OCI-LY7 (cell line): ENCODE results near the gene COPZ1.

Experiments used
- CTCF ChIP-seq: fragments of 200-600 bp; sonication (generic); conservative IDR thresholded peaks from 2 replicates; pipeline ENCODE4 v1.5.1; 2014; ENCODE audit warnings: mild to moderate bottlenecking, antibody characterized with exemption, low read length, moderate library complexity, mixed read lengths
- EZH2phosphoT487 ChIP-seq: fragments of 200-600 bp; sonication (generic); IDR thresholded peaks from 2 replicates; pipeline ENCODE4 v1.6.1; 2018; ENCODE audit warnings: low read depth, borderline replicate concordance, mild to moderate bottlenecking, mixed run types, antibody characterized with exemption, low read length, moderate library complexity, mixed read lengths

GRCh38 chr12:54300732-54301427 lies 24.1 kb upstream of the COPZ1 start, which contains the start of gene NFE2:
- TF ChIP-seq CTCF = no peak
- peak; percentile 75; the same call in 1 of the 2 replicates for TF ChIP-seq EZH2phosphoT487
